SK-N-SH treated with all-trans-retinoic acid at 6 μM for 48 hours (cell line): Measurements from ENCODE around the gene MTA3.

Experiments
- ARNTL ChIP-seq: fragments of 450-650 bp; formaldehyde crosslinking; IDR thresholded peaks from 2 replicates; pipeline ENCODE4 v1.5.0; 2020; ENCODE audit warnings: low read depth, mild to moderate bottlenecking, moderate library complexity, borderline replicate concordance
- BACH2 ChIP-seq: fragments of 250-450 bp; sonication (Bioruptor Pico); IDR thresholded peaks from 2 replicates; pipeline ENCODE4 v1.9.0; 2021; ENCODE audit warnings: mild to moderate bottlenecking, borderline replicate concordance
- ZFP3 ChIP-seq: fragments of 250-450 bp; sonication (Bioruptor Pico); IDR thresholded peaks from 2 replicates; pipeline ENCODE4 v1.5.0; 2020; ENCODE audit warnings: mild to moderate bottlenecking, moderate library complexity
- ZNF8 ChIP-seq: fragments of 450-650 bp; formaldehyde crosslinking; IDR thresholded peaks from 2 replicates; pipeline ENCODE4 v1.5.0; 2020; ENCODE audit warnings: mild to moderate bottlenecking, moderate library complexity

DNA sequence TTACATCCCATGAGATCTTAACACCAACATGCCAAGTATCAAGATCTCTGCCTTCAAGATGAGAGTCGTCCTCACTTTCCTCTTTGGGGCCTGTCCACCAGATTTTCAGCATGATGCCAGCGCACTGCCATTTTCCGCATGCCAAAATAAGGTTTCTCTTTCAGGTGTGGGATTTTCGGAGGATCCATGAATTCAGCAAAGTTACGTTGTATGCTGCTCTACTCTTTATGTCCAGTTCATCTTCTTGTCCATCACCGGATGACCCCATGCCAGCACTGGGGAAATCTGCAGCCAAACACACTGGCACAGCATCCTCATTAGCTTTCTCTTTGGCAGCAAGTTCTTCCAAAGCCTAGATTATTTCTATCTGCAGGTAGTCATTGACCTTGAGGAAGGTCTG is 228.8 kb downstream of the MTA3 start:
- TF ChIP-seq ZNF8 (CRISPR knock-in tag) (no peak), ZFP3 (CRISPR knock-in tag) (no peak), BACH2 (CRISPR knock-in tag) (no peak), ARNTL (no peak)
